ENCODE data around the gene PCAT7.
A peak's percentile ranks its signal among the peaks of the same experiment; 100 is the strongest.
"Not testable (repeated sequence)": the region's sequence is repeated elsewhere in the genome, so short reads cannot be mapped to it uniquely, and the experiment has no call there.

PCAT7 gene

GRCh38 chr9:94554439-94555331 is at the start of gene PCAT7:
PCAT7 (plus strand) TSS chr9:94555083.
- DNase-seq (ENCODE audit: low spot score) = no peak

- not testable (repeated sequence) for DNase-seq (ENCODE audit: low spot score)
Observed at GRCh38 chr9:94506370-94506769, 48.5 kb upstream of the PCAT7 start.

- no peak for DNase-seq (ENCODE audit: low spot score)
Observed at GRCh38 chr9:94507531-94508258, 47.2 kb upstream of the PCAT7 start.

- peak; percentile 2 for DNase-seq (ENCODE audit: low spot score)
Observed at GRCh38 chr9:94511134-94511954, 43.5 kb upstream of the PCAT7 start.

- no peak for DNase-seq (ENCODE audit: low spot score)
Observed at GRCh38 chr9:94511955-94512265, 43.0 kb upstream of the PCAT7 start.

- DNase-seq (ENCODE audit: low spot score) = no peak
Observed at GRCh38 chr9:94514722-94515121, 40.2 kb upstream of the PCAT7 start.

- no peak for DNase-seq (ENCODE audit: low spot score)
Observed at GRCh38 chr9:94517254-94517653, 37.6 kb upstream of the PCAT7 start.

GRCh38 chr9:94525396-94526035 is 29.4 kb upstream of the PCAT7 start:
- DNase-seq (ENCODE audit: low spot score) = no peak

- no peak for DNase-seq (ENCODE audit: low spot score)
Observed at GRCh38 chr9:94526271-94526670, 28.6 kb upstream of the PCAT7 start.

- no peak for DNase-seq (ENCODE audit: low spot score)
Observed at GRCh38 chr9:94526951-94527350, 27.9 kb upstream of the PCAT7 start.

- DNase-seq (ENCODE audit: low spot score) = no peak
Observed at GRCh38 chr9:94528886-94529285, 26.0 kb upstream of the PCAT7 start.

GRCh38 chr9:94533155-94533554 is 21.7 kb upstream of the PCAT7 start:
- DNase-seq (ENCODE audit: low spot score) = no peak

GRCh38 chr9:94533601-94534000 is 21.3 kb upstream of the PCAT7 start:
- no peak for DNase-seq (ENCODE audit: low spot score)

- DNase-seq (ENCODE audit: low spot score) = no peak
Observed at GRCh38 chr9:94534901-94535300, 20.0 kb upstream of the PCAT7 start.

- DNase-seq (ENCODE audit: low spot score) = no peak
Observed at GRCh38 chr9:94538908-94539307, 16.0 kb upstream of the PCAT7 start.

GRCh38 chr9:94544335-94544734 is 10.5 kb upstream of the PCAT7 start:
- DNase-seq (ENCODE audit: low spot score) = not testable (repeated sequence)

GRCh38 chr9:94545940-94546339 is 8.9 kb upstream of the PCAT7 start:
- DNase-seq (ENCODE audit: low spot score) = no peak

- DNase-seq (ENCODE audit: low spot score) = no peak
Observed at GRCh38 chr9:94553029-94553938, 1.6 kb upstream of the PCAT7 start.

- DNase-seq (ENCODE audit: low spot score) = no peak
Observed at GRCh38 chr9:94554078-94554438, 825 bp upstream of the PCAT7 start.

GRCh38 chr9:94557376-94557775 is 2.5 kb downstream of the PCAT7 start:
- no peak for DNase-seq (ENCODE audit: low spot score)

GRCh38 chr9:94560237-94560636 is 5.4 kb downstream of the PCAT7 start:
- DNase-seq (ENCODE audit: low spot score) = no peak
